GM12892 (cell line): Measurements from ENCODE around the gene PDS5A.

ENCODE experiments used
- POLR2A ChIP-seq: IDR thresholded peaks from 2 replicates; pipeline ENCODE4 v1.6.1; 2011; ENCODE audit warnings: low read depth, low read length, control low read depth
- POLR2AphosphoS5 ChIP-seq: IDR thresholded peaks from 2 replicates; pipeline ENCODE4 v1.6.1; 2011; ENCODE audit warnings: low read depth, low read length, control low read depth

- TF ChIP-seq POLR2AphosphoS5: no peak
- TF ChIP-seq POLR2A: no peak
Observed at GRCh38 chr4:39892988-39893692, 84.6 kb downstream of the PDS5A start.
